HS-27A (cell line): Measurements from ENCODE around the gene CDKAL1.

Experiments
- DNase-seq: peaks from one replicate; pipeline ENCODE4 v3.0.0-alpha.2; 2012; ENCODE audit warnings: low read depth, missing footprints

CDKAL1 gene

DNA sequence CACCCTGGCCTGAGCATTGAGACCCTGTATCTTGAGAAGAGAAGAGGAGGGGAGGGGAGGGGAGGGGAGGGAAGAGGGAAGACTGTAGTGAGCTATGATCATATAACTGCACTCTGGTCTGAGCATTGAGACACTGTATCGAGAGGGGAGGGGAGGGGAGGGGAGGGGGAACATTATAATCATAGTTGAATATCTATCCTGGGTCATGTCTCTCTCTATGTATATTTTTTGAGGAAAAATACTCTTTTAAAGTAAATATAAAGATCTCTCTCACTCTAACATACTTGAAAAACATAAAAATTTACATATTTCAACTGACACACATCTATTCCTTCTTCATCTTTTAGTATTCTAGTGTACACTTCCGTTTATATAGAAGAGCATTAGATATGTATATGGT is 431.0 kb downstream of the CDKAL1 start:
- no peak for DNase-seq

DNA sequence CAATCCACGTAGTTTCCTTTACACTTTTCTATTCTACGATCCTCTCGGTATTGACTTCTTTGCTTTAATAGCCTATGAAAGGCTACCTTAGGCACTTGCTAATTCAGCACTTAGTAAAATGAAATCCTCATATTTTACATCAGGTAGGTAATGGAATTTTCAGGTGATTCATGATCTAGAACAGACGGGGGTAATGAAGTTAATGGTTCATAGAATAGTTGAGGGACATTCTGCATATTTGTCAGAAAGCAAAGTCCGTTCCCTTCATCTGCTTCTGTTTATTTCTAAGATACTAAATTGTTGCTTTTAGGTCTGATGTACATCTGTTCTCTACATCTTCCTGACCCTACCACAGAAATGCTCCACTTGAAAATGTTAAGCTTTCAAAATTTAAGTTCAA is 431.7 kb downstream of the CDKAL1 start:
- DNase-seq: no peak

DNA sequence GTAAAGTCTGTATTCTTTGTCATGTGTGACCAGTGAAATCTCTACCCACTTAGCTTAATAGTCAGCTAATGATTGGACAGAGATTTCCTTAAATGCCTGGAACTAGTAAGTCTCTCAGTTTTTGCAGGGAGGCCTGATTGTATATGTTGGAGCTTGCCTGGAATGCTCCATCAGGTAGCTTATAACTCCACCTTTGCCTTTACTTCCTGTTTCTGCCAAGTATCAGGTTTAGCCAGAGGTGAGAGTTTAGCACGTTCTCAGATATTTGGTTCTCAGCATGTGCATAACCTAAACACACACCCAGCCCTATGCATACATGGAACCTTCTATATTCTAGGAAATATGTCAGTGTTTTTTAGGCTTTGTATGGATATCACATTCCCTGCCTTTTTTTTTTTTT is 435.3 kb downstream of the CDKAL1 start:
- no peak for DNase-seq

DNA sequence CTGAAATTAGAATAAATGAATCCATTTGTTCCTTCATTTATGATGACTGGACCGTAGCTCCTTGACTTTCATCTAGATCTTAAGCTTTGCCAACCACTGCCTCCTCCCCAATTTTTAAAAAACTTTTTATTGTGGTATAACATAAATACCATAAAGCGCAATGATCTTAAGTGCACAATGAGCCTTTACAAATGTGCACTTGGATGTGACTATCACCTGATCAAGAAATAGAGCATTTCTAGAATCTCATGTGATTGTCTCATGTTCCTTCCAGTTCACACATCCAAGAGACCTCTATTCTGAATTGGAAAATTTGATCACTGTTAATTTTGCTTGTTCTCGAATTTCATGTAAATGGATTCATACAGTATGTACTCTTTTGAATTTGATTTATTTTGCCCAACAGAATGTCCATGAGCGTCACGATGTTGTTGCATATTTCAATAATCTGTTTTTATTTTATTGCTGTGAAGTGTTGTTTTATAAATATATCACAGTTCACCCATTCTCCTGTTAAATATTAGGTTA is 442.2 kb downstream of the CDKAL1 start:
- DNase-seq: no peak

DNA sequence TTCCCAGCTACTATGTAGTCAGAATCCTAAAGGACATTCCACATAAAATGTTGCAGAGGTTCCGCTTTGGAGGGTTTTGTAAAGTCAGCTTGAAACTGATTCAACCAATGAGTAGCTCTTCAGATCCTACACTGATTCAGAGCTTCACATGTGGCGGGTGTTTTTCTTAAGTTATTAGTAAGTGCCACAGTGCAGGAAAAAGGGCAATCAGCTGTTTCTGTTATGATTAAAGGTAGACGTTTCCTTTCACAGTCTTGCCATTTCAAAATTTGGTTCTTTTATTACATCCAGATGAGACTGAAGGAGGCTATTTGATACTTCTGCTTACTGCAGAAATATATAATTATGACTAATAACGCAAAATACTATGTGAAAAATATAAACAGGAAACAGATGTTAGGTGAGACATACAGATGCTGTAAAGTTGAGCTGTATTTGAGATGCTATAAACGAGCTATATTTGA is 443.9 kb downstream of the CDKAL1 start:
- DNase-seq: no peak

DNA sequence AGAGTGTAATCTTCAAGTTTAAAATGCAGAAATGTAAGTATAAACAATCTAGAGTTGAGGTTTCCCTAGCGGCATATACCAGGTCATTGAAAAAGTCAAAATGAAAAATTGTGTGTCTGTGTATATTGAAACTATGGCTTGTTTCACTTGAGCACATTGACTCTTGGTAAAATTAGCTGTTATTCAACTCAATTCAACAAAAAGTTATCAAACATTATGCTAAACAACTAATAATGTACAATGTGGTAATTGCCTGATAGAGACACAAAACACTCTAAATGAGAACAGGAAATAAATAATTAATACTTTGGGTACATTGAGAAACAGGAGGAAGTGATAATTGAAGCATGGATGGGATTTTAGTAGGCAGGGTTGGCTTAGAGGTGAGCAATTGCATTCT is 444.8 kb downstream of the CDKAL1 start:
- no peak for DNase-seq

DNA sequence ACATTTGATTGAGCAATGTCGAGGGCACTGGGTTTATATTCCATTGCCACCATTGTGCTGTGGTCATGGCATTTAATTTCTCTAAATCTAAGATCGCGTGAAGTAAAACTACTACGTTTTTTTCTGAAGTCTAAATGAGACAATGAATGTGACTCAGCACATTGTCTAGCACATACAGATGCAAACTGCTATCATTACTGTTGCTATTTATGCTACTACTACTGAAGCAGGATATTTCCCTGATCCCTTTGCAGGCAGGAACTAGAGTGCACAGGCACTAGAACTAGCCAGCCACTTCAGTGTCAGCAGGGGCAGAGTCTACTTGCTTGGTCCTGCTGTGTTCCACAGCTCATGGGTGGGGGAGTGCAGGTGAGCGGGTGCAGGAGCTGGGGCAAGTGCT is 449.7 kb downstream of the CDKAL1 start:
- no peak for DNase-seq

DNA sequence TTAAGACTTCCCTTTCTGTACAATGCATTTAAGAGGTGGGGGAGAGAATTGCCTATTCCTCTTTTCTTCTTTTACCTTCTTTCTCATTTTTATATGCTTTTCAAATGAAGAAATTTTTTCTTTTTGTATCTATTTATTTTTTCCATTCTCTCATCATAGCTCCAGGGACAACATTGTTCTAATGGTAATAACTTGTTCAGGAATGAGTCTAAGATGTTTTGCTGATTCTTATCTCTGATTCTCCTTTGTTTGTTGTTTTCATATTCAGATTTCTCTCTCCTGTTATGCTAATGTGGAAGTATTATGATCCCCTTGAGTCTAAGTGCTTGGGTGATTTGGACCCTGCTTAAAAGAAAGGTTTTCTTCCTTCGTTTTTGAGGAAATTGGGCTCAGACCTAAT is 451.6 kb downstream of the CDKAL1 start:
- no peak for DNase-seq

DNA sequence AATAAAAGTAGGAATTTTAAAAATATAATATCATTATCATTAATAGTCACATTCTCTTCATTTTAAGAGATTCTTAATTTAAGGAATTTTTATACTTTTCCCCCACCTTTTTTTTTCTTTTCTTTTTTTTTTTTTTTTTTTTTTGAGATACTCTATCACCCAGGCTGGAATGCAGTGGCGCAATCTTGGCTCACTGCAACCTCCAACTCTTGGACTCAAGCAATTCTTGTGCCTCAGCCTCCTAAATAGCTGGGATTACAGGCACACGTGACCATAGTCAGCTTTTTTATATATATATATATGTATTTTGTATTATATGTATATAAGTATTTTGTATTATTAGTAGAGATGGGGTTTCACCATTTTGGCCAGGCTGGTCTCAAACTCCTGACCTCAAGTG is 457.7 kb downstream of the CDKAL1 start:
- no peak for DNase-seq

DNA sequence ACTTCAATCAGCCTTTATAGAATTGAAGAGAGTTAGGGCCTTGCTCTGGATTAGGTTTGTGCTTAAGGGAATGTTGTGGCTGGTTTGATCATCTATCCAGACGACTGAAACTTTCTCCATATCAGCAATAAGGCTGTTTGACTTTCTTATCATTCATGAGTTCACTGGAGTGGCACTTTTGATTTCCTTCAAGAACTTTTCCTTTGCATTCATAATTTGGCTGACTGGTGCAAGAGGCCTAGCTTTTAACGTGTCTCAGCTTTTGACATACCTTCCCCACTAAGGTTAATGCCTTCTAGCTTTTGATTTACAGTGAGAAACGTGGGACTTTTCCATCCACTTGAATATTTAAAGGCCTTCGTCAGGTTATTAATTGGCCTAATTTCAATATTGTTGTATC is 461.8 kb downstream of the CDKAL1 start:
- no peak for DNase-seq

DNA sequence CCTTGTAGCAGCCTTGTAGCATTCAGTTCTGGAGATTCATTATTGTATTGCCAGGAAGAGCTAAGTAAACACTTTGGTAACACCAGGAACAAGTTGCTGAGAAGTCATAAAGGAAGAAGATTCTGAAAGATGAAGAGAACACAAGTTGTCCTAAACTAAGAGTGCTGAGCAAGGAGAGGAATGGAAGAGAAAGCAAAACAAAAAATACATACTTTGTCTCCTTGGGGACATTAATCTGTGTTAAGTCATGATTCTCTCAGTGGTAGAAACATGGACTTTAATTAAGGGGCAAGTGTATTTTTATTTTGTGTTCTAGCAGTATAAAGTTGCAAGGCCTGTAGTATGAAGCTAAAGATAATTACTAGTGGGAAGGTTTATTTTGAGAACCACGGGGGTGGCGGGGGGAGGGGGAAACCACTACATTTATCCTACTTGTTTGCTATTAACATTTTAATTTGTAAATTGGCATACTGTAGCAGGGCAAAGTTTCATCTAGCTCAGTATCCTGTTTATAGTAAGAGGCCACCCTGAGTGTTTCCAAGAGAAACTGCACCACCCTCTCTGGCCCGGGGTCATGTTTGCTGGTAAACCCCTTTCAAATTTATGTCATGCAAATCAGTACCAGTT is 463.0 kb downstream of the CDKAL1 start:
- no peak for DNase-seq

DNA sequence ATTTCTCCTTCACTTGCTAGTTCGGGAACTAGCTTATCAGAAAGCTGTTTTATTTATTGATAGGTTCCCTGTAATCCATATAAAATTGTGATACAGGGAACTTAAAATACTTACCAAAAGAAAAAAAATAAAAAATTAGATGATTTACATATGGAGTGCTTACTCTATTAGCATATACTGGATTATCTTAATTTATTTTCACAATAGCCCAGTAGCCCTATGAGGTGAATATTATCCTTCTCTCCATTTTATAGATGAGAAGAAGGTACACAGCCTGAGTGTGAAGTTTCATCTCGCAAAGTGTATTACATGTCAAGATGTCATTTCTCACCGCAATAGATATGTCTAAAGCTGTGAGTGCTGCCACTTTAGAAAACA is 463.5 kb downstream of the CDKAL1 start:
- no peak for DNase-seq

DNA sequence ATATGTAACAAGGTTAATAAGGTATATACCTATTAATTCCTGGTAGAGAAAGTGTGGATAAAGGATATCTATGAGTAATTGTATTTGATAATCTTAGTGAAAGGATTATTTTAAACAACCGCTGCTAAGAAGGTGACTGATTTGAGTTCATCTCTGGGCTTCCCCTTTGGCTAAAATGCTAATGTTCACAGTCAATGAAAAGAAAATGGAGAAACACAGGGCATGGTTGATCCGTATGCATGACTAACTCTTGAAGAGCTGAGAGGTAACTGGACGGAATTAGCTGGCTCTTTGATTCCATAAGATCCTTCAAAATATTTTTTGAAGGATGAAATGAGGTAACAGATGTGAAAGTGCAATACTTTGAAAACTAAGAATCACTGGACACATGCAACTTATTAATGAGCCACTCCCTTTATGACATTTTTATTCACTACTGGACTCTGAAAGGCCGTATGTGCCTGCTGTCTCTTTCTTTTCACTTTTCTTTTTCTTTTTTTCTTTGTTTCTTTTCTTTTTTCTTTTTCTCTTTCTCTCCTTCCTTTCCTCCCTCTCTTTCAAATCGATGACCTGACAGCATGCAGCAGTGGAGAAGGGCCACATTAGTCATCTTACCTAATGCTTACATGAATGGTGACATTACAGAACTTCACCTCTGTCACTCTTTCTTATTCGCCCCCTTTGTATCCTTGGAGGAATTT is 464.6 kb downstream of the CDKAL1 start:
- DNase-seq: no peak

DNA sequence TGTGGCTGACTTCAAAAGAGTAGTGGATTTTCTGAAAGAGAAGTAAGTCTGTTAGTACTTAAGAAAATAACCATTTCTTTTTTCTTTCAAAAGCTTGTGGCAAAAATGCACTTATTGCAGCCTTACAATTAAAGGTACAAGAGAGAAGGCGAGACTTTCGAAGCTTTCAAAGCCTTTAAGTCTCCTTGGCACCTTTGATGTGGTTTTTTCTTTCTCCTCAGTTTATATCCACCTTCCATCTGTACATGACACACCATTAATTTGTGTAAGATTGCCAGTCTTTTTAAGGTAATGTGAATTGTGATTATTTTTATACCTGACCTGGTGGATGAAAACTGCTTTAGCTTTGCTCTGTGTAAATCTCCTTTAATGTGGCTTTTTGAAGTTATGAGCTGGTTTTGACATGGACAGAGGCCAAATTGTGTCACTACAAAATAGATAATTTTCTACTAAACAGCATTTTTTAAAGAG is 466.1 kb downstream of the CDKAL1 start:
- no peak for DNase-seq

DNA sequence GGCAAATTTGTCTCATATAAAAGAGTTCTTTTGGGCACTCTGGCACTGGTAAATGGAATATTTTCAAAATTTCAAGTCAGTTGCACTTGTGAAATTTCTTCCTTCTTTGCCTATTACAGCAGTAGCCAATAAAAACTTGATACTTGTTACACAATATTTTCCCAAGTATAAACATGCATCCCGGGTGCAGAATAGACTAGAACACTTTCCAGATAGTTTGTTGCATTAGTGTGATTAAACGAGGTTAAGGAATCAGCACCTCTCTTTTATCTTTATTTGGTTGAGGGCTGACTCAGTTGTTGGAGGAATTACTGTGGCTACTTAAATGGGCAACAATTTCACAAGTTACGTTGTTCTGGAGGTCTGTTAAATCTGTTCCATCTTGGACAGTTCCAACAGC is 467.5 kb downstream of the CDKAL1 start:
- DNase-seq: no peak

DNA sequence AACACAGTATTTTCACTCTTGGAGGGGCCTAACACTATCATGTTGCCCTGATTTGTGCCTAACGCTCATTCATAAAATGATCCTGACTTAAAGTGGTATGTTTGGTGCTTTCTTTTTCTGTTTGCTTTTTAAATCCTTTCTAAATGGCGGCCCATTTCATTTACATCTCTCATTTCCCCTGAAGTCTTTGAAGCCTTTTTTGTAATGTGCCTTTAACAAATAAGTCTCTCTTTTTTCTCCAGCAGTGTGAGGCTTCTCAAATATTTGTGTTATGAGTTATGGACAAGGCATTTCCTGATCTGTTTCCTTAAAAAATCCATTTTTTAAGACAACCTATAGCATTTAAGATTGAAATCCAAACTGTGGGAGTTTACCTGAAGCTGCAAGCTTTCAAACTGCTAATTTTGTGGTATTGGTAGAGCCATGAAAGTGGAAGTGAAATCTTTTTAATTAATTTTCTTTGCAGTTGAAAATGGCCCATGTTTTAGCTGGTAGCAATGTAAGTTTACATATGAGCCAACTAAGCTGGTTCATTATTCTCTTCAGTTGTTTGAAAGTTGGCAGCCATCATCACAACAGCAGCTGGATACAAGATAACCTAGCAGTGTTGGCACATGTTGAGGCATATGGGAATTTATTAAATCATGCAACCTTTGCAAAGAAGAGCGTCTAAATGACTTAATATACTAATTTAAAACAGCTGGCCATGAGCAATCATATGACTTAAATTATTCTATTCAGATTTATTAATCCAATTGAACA is 469.7 kb downstream of the CDKAL1 start:
- DNase-seq: peak; percentile 59

DNA sequence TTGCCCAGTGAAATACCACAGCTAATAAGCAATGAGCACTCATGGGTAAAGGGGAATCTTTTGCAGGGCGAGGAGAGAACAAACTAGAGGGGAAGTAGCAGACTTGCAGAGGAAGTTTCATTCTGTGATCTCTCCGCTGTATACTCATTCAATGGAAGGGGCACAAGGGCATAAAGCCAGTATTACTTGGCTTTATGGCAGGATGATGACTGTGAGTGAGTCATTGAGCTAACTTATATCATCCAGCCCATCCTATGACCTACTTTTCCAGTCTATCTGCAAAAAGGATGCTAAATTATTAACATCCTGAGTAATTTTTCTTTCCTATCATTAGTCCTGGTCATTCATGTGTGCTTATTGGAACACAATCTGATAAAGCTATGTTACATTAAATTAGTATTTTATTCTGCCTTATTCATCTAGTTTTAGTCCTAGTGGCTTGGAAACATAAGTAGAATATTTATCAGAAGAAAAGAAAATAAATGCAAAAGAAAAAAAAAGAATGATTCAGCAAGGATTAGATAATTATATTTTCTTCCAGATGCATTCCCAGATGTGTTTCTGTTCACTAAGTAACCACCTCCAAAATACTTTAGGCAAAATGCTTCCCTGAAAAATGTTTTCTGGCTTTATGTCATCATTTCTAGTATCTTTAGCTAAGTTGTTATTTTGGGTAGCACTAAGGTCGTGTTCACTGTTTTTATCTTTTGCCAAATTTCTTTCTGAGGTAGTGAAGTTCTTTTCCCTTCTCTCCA is 471.7 kb downstream of the CDKAL1 start:
- DNase-seq: peak; percentile 73

DNA sequence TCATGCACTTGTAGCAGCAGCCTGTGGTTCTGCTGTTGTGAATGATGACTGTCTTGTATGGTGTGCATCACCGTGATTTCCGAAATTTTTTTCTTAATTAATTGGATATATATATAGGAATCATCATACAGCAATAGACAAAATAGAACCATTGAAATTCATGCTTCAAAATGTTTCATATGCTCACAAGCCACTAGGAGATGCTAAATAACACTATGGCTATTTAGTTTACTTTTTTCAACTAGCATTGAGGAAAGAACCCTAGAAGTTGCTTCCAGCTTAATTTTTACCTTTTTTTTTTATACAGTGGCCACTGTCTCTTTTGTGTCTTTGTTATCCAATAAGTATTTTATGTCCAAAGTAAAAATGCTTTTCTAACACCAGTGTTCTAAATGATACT is 485.4 kb downstream of the CDKAL1 start:
- no peak for DNase-seq

DNA sequence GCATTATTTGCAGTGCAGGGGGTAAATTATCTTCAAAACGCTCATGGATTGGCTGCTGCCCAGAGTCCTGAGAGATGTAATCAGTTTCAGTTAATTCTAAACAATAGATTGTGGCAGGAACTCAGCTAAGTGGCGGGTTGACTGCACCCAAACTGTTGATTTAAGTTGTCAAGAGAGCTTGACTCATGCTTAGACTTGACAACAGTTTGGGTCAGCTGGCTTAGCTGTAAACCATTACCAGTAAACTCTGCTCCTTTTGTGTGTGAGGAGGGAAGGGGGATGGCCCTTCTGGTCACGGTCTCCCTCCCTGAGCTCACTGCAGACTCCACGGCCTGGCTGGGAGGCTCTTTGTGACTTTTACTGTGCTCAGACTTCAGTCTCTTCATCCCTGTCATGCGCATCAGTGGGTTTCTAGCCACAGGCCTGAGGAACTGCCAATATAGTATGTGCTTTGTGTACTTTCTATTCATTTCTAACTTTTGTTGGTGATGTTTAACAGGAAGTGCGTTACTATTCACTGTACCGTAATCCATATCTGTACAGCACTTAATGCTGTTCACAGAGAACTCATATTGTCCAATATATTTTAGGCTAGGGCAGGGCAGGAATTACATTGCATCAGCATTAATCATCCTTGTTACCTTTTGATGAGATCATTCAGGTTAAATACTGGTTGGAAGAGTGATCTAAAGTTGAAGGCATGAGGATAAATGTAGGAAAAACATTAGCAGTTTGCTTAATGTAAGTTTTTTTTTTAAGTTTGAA is 488.3 kb downstream of the CDKAL1 start:
- DNase-seq: no peak

DNA sequence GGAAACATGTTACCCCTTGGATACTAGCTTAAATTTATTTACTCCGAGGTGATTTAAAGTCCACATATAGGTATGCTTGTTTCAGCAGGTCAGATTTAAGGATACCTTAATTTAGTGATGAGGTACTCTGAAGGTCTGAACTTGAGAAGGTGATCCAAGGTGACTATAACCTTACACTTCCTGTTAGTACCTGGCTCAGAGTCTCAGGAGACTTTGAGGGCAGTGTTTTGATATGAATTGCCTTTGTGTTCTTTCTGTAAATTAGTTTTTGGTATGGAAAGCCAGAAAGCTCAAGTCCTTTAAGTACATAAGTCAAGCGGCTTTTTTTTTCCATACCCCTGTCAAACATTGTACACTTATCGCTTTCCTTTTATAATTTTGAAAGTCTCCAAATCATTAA is 489.0 kb downstream of the CDKAL1 start:
- no peak for DNase-seq

DNA sequence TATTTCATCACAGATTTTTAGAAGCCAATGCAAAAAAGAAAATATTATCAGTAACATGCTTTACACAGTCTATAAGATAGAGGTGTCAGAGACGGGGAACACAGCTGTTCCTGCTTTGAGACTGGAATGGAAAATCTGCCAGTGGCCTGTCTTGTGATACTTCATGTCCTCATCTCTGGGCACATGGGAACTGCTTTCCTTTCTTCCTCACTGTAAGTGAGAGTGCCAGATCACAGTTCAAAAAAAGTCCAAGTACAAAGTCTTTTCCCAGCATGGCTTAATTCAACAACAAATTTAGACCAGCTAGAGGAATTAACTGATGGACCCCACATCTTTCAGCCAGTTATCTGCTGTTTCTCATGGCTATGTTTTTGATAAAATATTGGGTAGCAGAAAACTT is 490.4 kb downstream of the CDKAL1 start:
- no peak for DNase-seq
